Measurements from ENCODE around the gene TPPP2. TPM values are rescaled to one million over a fixed set of nuclear protein-coding genes. Genes with fewer than 3 reads are reported as not detected.

Gene TPPP2
- total RNA-seq, 1 experiment from 2014 or later = not detected

GRCh38 chr14:20988717-20989470, 41.1 kb upstream of the TPPP2 start:
- CTCF ChIA-PET = interaction anchor here (0.9 to 1.1 kb wide), 2 partner anchors 18 to 26 kb away, joined by 3 to 4 read pairs; no protein-coding TSS in a partner anchor
- no peak for TF ChIP-seq CTCF (IDR thresholded peaks at IDR 0.05; ENCODE audit: unreplicated experiment)
- TSS peak; percentile 96 for BruUV-seq (replicated peaks)
- Mint-ChIP-seq H3K36me3 (ENCODE audit: insufficient read depth, unreplicated experiment) (peaks cover 17% of the 10 kb centered on the region), H3K4me1 (ENCODE audit: low read depth, unreplicated experiment) (peaks cover 7% of the 10 kb centered on the region), H3K9me3 (ENCODE audit: low read depth, unreplicated experiment) (no peaks in the 10 kb centered on the region), H3K27ac (ENCODE audit: unreplicated experiment) (peak overlapping the region; percentile 23), H3K27me3 (ENCODE audit: unreplicated experiment) (no peaks in the 10 kb centered on the region), H3K4me3 (ENCODE audit: low read depth, unreplicated experiment) (peak overlapping the region; percentile 65)
- DNase-seq = no peak
- intact Hi-C loops (cut with micrococcal nuclease; ENCODE audit: unreplicated experiment) = no loop called here

- no TSS peak for BruUV-seq (replicated peaks)
- Mint-ChIP-seq H3K4me1 (ENCODE audit: low read depth, unreplicated experiment) (peaks cover 7% of the 10 kb centered on the region), H3K36me3 (ENCODE audit: insufficient read depth, unreplicated experiment) (peaks cover 17% of the 10 kb centered on the region), H3K27me3 (ENCODE audit: unreplicated experiment) (no peaks in the 10 kb centered on the region), H3K9me3 (ENCODE audit: low read depth, unreplicated experiment) (no peaks in the 10 kb centered on the region), H3K27ac (ENCODE audit: unreplicated experiment) (peak overlapping the region; percentile 0), H3K4me3 (ENCODE audit: low read depth, unreplicated experiment) (peak overlapping the region; percentile 65)
- CTCF ChIA-PET = interaction anchor here (0.9 to 1.1 kb wide), 2 partner anchors 19 to 25 kb away, joined by 3 to 4 read pairs; no protein-coding TSS in a partner anchor
- intact Hi-C loops (cut with micrococcal nuclease; ENCODE audit: unreplicated experiment) = no loop called here
- TF ChIP-seq CTCF (IDR thresholded peaks at IDR 0.05; ENCODE audit: unreplicated experiment) = no peak
- DNase-seq = no peak
Observed at GRCh38 chr14:20989471-20989786, 40.6 kb upstream of the TPPP2 start.

- CTCF ChIA-PET = no interaction called here
- H3K4me3 Mint-ChIP-seq (ENCODE audit: low read depth, unreplicated experiment) = peak within 1 kb of the TSS; percentile 65
- peaks cover 7% of the 10 kb centered on the region for H3K4me1 Mint-ChIP-seq (ENCODE audit: low read depth, unreplicated experiment)
Observed at GRCh38 chr14:20989787-20990600, 40.0 kb upstream of the TPPP2 start, which contains the start of gene METTL17. TSS of gene METTL17 (plus strand) at chr14:20989980. CDS start at chr14:20990003, 23 bp downstream.

More at GRCh38 chr14:20989787-20990600, 40.0 kb upstream of the TPPP2 start, which contains the start of gene METTL17:
- Mint-ChIP-seq H3K27ac (ENCODE audit: unreplicated experiment) (peak within 1 kb of the TSS; percentile 0), H3K9me3 (ENCODE audit: low read depth, unreplicated experiment) (no peaks in the 10 kb centered on the region), H3K27me3 (ENCODE audit: unreplicated experiment) (no peaks in the 10 kb centered on the region), H3K36me3 (ENCODE audit: insufficient read depth, unreplicated experiment) (peaks cover 17% of the 10 kb centered on the region)
- intact Hi-C loops (cut with micrococcal nuclease; ENCODE audit: unreplicated experiment) = no loop called here
- no peak for TF ChIP-seq CTCF (IDR thresholded peaks at IDR 0.05; ENCODE audit: unreplicated experiment)
- peak; percentile 88 for DNase-seq
- TSS peak; percentile 66 for BruUV-seq (replicated peaks)

All from Calu3 (cell line).